HepG2 (cell line): ENCODE data around the gene REEP6. TPM values are rescaled to one million over a fixed set of nuclear protein-coding genes. Genes with fewer than 3 reads are reported as not detected.

Source experiments
- HES4 ChIP-seq: sonication (generic); formaldehyde crosslinking; IDR thresholded peaks from 2 replicates; pipeline ENCODE4 v1.9.0; 2021; ENCODE audit warnings: mild to moderate bottlenecking, missing genetic modification reagents, borderline replicate concordance
- MEIS1 ChIP-seq: sonication (generic); formaldehyde crosslinking; IDR thresholded peaks from 2 replicates; pipeline ENCODE4 v1.9.0; 2021; ENCODE audit warnings: mild to moderate bottlenecking, missing genetic modification reagents, moderate library complexity, borderline replicate concordance
- NBN ChIP-seq: fragments of 450-650 bp; conservative IDR thresholded peaks from 2 replicates; pipeline ENCODE4 v1.6.1; 2017
- NCOA1 ChIP-seq: sonication (generic); formaldehyde crosslinking; IDR thresholded peaks from 2 replicates; pipeline ENCODE4 v1.9.0; 2021; ENCODE audit warnings: missing genetic modification reagents
- NFE2L2 ChIP-seq: fragments of 150-350 bp; IDR thresholded peaks from 2 replicates; pipeline ENCODE4 v1.6.1; 2014; ENCODE audit warnings: low read length
- PCBP2 ChIP-seq: fragments of 200-400 bp; formaldehyde crosslinking; optimal IDR thresholded peaks from 2 replicates; pipeline ENCODE3; 2018; ENCODE audit warnings: low read length, low read depth; ENCODE audit not compliant: poor library complexity, severe bottlenecking
- SAP130 ChIP-seq: IDR thresholded peaks from 2 replicates; pipeline ENCODE4 v1.6.1; 2016; ENCODE audit warnings: low read depth
- ZNF724P ChIP-seq: sonication (generic); formaldehyde crosslinking; IDR thresholded peaks from 2 replicates; pipeline ENCODE4 v1.8.0; 2022; ENCODE audit warnings: missing genetic modification reagents, borderline replicate concordance
- ZNF879 ChIP-seq: sonication (generic); formaldehyde crosslinking; IDR thresholded peaks from 2 replicates; pipeline ENCODE4 v1.8.1; 2023; ENCODE audit warnings: missing genetic modification reagents
- ZSCAN20 ChIP-seq: sonication (generic); formaldehyde crosslinking; IDR thresholded peaks from 2 replicates; pipeline ENCODE4 v1.4.0; 2020; ENCODE audit warnings: missing genetic modification reagents, mild to moderate bottlenecking, borderline replicate concordance
- polyA plus RNA-seq, 8 experiments: library from polyadenylated mRNA; depleted of rRNA in 3 of 8; stranded (reverse) in 7 of 8; unstranded in 1 of 8; fragments of >200 nt; fragmentation: Illumina TruSeq in 4 of 8; extraction: Trizol in 4 of 8; gene quantifications; 2 replicates each; pipeline versions ENCODE4 v1.2.1 to v1.2.3, GENCODE V29; 2011 to 2016; ENCODE audit warnings: low read depth in 4 of 8, missing spikeins in 1 of 8, mixed read lengths in 1 of 8; ENCODE audit not compliant: insufficient read depth in 1 of 8
- total RNA-seq, 5 experiments: library from RNA; depleted of rRNA; stranded (reverse); fragments of >200 nt; fragmentation: Illumina TruSeq; extraction: Trizol; gene quantifications; 2 replicates each; pipeline ENCODE4 v1.2.3, GENCODE V29; 2016; ENCODE audit warnings: low read depth in 1 of 5
- TF ChIP-seq, protein P1 (sequence below): IDR thresholded peaks from 2 replicates; pipeline ENCODE4 v1.6.1; 2016; ENCODE audit warnings: mild to moderate bottlenecking
- TF ChIP-seq, protein P2 (sequence below): sonication (generic); formaldehyde crosslinking; IDR thresholded peaks from 2 replicates; pipeline ENCODE4 v1.5.0; 2020; ENCODE audit warnings: mild to moderate bottlenecking, missing genetic modification reagents
- TF ChIP-seq, protein P3 (sequence below): sonication (generic); formaldehyde crosslinking; IDR thresholded peaks from 2 replicates; pipeline ENCODE4 v1.4.0; 2020; ENCODE audit warnings: mild to moderate bottlenecking, missing genetic modification reagents
- TF ChIP-seq, protein P4 (sequence below): sonication (generic); formaldehyde crosslinking; IDR thresholded peaks from 2 replicates; pipeline ENCODE4 v1.5.1; 2020; ENCODE audit warnings: missing genetic modification reagents, mild to moderate bottlenecking, borderline replicate concordance
- TF ChIP-seq, protein P5 (sequence below): sonication (generic); formaldehyde crosslinking; IDR thresholded peaks from 2 replicates; pipeline ENCODE4 v1.9.0; 2021; ENCODE audit warnings: mild to moderate bottlenecking, missing genetic modification reagents

REEP6 gene
- total and polyA plus RNA-seq, 2 of the 13 experiments (the other 11 are each of a cell fraction or from before 2014, with no cell fraction given) = 10.0 to 28.8 TPM

DNA sequence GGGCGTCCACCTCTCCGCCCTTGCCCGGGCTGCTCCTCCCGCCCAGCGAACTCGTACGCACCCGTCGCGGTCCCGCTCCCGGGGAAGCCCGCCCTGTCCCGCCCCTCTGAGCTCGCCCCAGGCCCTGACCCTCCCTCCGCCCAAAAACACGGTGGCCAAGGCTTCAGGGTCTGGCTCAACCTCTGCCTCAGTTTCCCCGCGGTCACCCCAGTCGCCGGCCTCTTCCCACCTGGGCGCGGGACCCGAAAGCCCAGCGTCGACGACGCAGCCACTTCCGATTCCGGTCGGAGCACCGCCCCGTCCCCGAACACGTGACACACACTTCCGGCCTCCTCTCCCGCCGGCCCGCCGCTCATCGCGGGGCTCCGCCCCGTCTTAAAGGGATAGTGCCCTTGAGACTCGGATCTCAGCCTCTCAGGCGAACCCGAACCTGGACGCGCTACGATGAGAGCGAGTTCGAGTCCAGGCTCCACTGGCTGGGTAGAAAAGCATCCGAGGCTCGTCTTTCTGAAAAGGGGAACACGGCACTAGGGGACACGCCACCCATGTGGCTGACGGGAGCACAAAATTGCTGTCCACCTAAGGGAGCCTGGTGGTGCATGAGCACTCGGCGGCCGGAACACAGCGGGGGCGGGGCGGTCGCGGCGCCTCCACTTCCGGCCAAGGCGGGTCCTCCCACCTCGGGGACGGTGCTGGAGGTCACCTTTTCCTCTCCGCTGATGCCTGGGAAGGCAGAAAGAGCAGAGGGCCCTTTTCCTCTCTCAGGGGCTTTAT is 11.9 kb upstream of the REEP6 start, which contains the start of gene C19orf25 (continued):
- TF ChIP-seq, protein P1, sequence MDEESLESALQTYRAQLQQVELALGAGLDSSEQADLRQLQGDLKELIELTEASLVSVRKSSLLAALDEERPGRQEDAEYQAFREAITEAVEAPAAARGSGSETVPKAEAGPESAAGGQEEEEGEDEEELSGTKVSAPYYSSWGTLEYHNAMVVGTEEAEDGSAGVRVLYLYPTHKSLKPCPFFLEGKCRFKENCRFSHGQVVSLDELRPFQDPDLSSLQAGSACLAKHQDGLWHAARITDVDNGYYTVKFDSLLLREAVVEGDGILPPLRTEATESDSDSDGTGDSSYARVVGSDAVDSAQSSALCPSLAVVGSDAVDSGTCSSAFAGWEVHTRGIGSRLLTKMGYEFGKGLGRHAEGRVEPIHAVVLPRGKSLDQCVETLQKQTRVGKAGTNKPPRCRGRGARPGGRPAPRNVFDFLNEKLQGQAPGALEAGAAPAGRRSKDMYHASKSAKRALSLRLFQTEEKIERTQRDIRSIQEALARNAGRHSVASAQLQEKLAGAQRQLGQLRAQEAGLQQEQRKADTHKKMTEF (CRISPR knock-in tag) = peak; percentile 76
- no peak for TF ChIP-seq ZSCAN20
- peak; percentile 94 for TF ChIP-seq SAP130
- TF ChIP-seq PCBP2 = no peak
- TF ChIP-seq NCOA1 (CRISPR knock-in tag) = no peak
- TF ChIP-seq NBN = no peak
- TF ChIP-seq HES4 (CRISPR knock-in tag) = no peak
- TF ChIP-seq, protein P2, sequence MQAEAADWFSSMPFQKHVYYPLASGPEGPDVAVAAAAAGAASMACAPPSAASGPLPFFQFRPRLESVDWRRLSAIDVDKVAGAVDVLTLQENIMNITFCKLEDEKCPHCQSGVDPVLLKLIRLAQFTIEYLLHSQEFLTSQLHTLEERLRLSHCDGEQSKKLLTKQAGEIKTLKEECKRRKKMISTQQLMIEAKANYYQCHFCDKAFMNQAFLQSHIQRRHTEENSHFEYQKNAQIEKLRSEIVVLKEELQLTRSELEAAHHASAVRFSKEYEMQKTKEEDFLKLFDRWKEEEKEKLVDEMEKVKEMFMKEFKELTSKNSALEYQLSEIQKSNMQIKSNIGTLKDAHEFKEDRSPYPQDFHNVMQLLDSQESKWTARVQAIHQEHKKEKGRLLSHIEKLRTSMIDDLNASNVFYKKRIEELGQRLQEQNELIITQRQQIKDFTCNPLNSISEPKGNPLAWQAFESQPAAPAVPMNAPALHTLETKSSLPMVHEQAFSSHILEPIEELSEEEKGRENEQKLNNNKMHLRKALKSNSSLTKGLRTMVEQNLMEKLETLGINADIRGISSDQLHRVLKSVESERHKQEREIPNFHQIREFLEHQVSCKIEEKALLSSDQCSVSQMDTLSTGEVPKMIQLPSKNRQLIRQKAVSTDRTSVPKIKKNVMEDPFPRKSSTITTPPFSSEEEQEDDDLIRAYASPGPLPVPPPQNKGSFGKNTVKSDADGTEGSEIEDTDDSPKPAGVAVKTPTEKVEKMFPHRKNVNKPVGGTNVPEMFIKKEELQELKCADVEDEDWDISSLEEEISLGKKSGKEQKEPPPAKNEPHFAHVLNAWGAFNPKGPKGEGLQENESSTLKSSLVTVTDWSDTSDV (CRISPR knock-in tag) = no peak
- TF ChIP-seq, protein P3, sequence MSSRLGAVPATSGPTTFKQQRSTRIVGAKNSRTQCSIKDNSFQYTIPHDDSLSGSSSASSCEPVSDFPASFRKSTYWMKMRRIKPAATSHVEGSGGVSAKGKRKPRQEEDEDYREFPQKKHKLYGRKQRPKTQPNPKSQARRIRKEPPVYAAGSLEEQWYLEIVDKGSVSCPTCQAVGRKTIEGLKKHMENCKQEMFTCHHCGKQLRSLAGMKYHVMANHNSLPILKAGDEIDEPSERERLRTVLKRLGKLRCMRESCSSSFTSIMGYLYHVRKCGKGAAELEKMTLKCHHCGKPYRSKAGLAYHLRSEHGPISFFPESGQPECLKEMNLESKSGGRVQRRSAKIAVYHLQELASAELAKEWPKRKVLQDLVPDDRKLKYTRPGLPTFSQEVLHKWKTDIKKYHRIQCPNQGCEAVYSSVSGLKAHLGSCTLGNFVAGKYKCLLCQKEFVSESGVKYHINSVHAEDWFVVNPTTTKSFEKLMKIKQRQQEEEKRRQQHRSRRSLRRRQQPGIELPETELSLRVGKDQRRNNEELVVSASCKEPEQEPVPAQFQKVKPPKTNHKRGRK (CRISPR knock-in tag) = no peak
- TF ChIP-seq ZNF724P = peak; percentile 71; the same call in 1 of the 2 replicates
- TF ChIP-seq ZNF879 = no peak
- TF ChIP-seq, protein P4, sequence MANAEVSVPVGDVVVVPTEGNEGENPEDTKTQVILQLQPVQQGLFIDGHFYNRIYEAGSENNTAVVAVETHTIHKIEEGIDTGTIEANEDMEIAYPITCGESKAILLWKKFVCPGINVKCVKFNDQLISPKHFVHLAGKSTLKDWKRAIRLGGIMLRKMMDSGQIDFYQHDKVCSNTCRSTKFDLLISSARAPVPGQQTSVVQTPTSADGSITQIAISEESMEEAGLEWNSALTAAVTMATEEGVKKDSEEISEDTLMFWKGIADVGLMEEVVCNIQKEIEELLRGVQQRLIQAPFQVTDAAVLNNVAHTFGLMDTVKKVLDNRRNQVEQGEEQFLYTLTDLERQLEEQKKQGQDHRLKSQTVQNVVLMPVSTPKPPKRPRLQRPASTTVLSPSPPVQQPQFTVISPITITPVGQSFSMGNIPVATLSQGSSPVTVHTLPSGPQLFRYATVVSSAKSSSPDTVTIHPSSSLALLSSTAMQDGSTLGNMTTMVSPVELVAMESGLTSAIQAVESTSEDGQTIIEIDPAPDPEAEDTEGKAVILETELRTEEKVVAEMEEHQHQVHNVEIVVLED (CRISPR knock-in tag) = peak; percentile 87
- TF ChIP-seq MEIS1 (CRISPR knock-in tag) = no peak
- TF ChIP-seq NFE2L2 = no peak
- TF ChIP-seq, protein P5, sequence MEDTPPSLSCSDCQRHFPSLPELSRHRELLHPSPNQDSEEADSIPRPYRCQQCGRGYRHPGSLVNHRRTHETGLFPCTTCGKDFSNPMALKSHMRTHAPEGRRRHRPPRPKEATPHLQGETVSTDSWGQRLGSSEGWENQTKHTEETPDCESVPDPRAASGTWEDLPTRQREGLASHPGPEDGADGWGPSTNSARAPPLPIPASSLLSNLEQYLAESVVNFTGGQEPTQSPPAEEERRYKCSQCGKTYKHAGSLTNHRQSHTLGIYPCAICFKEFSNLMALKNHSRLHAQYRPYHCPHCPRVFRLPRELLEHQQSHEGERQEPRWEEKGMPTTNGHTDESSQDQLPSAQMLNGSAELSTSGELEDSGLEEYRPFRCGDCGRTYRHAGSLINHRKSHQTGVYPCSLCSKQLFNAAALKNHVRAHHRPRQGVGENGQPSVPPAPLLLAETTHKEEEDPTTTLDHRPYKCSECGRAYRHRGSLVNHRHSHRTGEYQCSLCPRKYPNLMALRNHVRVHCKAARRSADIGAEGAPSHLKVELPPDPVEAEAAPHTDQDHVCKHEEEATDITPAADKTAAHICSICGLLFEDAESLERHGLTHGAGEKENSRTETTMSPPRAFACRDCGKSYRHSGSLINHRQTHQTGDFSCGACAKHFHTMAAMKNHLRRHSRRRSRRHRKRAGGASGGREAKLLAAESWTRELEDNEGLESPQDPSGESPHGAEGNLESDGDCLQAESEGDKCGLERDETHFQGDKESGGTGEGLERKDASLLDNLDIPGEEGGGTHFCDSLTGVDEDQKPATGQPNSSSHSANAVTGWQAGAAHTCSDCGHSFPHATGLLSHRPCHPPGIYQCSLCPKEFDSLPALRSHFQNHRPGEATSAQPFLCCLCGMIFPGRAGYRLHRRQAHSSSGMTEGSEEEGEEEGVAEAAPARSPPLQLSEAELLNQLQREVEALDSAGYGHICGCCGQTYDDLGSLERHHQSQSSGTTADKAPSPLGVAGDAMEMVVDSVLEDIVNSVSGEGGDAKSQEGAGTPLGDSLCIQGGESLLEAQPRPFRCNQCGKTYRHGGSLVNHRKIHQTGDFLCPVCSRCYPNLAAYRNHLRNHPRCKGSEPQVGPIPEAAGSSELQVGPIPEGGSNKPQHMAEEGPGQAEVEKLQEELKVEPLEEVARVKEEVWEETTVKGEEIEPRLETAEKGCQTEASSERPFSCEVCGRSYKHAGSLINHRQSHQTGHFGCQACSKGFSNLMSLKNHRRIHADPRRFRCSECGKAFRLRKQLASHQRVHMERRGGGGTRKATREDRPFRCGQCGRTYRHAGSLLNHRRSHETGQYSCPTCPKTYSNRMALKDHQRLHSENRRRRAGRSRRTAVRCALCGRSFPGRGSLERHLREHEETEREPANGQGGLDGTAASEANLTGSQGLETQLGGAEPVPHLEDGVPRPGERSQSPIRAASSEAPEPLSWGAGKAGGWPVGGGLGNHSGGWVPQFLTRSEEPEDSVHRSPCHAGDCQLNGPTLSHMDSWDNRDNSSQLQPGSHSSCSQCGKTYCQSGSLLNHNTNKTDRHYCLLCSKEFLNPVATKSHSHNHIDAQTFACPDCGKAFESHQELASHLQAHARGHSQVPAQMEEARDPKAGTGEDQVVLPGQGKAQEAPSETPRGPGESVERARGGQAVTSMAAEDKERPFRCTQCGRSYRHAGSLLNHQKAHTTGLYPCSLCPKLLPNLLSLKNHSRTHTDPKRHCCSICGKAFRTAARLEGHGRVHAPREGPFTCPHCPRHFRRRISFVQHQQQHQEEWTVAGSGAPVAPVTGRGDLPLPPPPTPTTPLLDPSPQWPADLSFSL (CRISPR knock-in tag) = no peak
